ENCODE results near the gene GID4.

GID4 gene

GRCh38 chr17:18099516-18099915 is 60.3 kb downstream of the GID4 start:
- H3K4me3 ChIP-seq (ENCODE audit: low read depth, low read length) = no peak overlapping the region
- no peak for TF ChIP-seq CTCF (IDR thresholded peaks at IDR 0.05; ENCODE audit: low read depth, low read length)

DNA sequence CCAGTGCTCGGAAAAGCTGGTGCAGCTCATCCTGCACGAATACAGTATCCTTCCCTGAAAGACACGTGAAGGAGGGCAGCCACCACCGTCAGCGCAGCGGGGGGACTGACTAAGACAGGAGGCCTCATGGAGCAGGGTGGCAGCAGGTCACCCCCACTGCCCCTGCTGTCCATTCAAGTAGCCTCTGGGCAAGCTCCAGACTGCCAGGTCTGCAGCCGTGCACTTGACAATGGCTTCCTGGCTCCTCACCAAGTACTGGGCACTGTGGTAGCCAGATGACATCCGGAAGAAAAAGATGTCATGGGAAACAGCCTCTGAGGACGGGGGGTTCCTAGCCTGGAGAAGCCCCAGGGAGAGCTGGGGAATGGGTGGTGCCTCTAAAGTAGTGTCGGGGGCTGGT is 61.4 kb downstream of the GID4 start:
- no peak for TF ChIP-seq CTCF (IDR thresholded peaks at IDR 0.05; ENCODE audit: low read depth, low read length)

GRCh38 chr17:18101828-18102227 is 62.6 kb downstream of the GID4 start:
- TF ChIP-seq CTCF (IDR thresholded peaks at IDR 0.05; ENCODE audit: low read depth, low read length) = no peak
- H3K4me3 ChIP-seq (ENCODE audit: low read depth, low read length) = no peak overlapping the region

More for the DNA sequence above, 61.4 kb downstream of the GID4 start:
- H3K4me3 ChIP-seq (ENCODE audit: low read depth, low read length) = no peak overlapping the region

- no peak for TF ChIP-seq CTCF (IDR thresholded peaks at IDR 0.05; ENCODE audit: low read depth, low read length)
- no peak overlapping the region for H3K4me3 ChIP-seq (ENCODE audit: low read depth, low read length)
Measured at GRCh38 chr17:18102640-18103039, 63.4 kb downstream of the GID4 start.

GRCh38 chr17:18105027-18105426 is 65.8 kb downstream of the GID4 start:
- TF ChIP-seq CTCF (IDR thresholded peaks at IDR 0.05; ENCODE audit: low read depth, low read length) = no peak

DNA sequence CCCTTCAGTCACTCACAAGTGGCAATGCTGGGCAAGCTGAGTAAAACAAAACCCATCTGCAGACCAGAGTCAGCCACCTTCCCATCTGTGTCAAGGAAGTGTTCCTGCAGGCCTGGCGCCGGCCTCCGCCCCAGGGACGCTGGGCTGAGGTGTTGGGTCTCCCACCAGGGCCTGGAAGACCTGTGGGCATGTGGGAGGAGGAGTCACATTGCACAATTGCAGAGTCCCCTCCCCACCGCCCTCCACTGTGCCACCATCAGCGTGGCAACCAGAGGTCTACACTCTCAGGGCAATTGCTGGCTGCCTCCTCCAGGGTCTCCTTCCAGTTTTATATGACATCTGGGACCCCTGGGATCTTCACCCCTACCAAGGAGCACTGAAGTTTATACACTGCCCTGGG is 66.4 kb downstream of the GID4 start:
- H3K4me3 ChIP-seq (ENCODE audit: low read depth, low read length) = no peak overlapping the region
- TF ChIP-seq CTCF (IDR thresholded peaks at IDR 0.05; ENCODE audit: low read depth, low read length) = no peak

More at GRCh38 chr17:18105027-18105426, 65.8 kb downstream of the GID4 start:
- no peak overlapping the region for H3K4me3 ChIP-seq (ENCODE audit: low read depth, low read length)

- TF ChIP-seq CTCF (IDR thresholded peaks at IDR 0.05; ENCODE audit: low read depth, low read length) = no peak
- H3K4me3 ChIP-seq (ENCODE audit: low read depth, low read length) = no peak overlapping the region
Measured at GRCh38 chr17:18106211-18106610, 67.0 kb downstream of the GID4 start.
